HG03095 (cell line): ENCODE measurements around the gene ZFP69.

Source experiments
- ATAC-seq: cut with Tn5 transposase; IDR thresholded peaks from one replicate; pipeline ENCODE4 v1.9.1; 2021; ENCODE audit warnings: moderate library complexity; ENCODE audit not compliant: unreplicated experiment

Gene ZFP69

GRCh38 chr1:40507973-40508372 lies 30.9 kb downstream of the ZFP69 start:
- no peak for ATAC-seq

- peak; percentile 82 for ATAC-seq
These were observed 31.6 kb downstream of the ZFP69 start, which contains the start of gene EXO5 for GRCh38 chr1:40508375-40509341. TSS of gene EXO5 (plus strand) at chr1:40508767. CDS start at chr1:40514545, 5,778 bp downstream.

GRCh38 chr1:40519517-40519916 lies 42.4 kb downstream of the ZFP69 start:
- no peak for ATAC-seq

GRCh38 chr1:40530735-40531380 lies 53.8 kb downstream of the ZFP69 start:
- peak; percentile 10 for ATAC-seq

- ATAC-seq = peak; percentile 91
These were observed 54.4 kb downstream of the ZFP69 start, which contains the start of gene ZNF684 for GRCh38 chr1:40531381-40532061. TSS of gene ZNF684 (plus strand) at chr1:40531637. CDS start at chr1:40533167, 1,530 bp downstream.

GRCh38 chr1:40532062-40532389 lies 54.9 kb downstream of the ZFP69 start:
- ATAC-seq = no peak

- no peak for ATAC-seq
These were observed 55.8 kb downstream of the ZFP69 start for GRCh38 chr1:40532844-40533424.

- no peak for ATAC-seq
These were observed 57.5 kb downstream of the ZFP69 start for GRCh38 chr1:40534589-40534988.

GRCh38 chr1:40535732-40536131 lies 58.6 kb downstream of the ZFP69 start:
- no peak for ATAC-seq

GRCh38 chr1:40539338-40539737 lies 62.2 kb downstream of the ZFP69 start:
- ATAC-seq = no peak
